ENCODE data around the gene PLVAP.

DNA sequence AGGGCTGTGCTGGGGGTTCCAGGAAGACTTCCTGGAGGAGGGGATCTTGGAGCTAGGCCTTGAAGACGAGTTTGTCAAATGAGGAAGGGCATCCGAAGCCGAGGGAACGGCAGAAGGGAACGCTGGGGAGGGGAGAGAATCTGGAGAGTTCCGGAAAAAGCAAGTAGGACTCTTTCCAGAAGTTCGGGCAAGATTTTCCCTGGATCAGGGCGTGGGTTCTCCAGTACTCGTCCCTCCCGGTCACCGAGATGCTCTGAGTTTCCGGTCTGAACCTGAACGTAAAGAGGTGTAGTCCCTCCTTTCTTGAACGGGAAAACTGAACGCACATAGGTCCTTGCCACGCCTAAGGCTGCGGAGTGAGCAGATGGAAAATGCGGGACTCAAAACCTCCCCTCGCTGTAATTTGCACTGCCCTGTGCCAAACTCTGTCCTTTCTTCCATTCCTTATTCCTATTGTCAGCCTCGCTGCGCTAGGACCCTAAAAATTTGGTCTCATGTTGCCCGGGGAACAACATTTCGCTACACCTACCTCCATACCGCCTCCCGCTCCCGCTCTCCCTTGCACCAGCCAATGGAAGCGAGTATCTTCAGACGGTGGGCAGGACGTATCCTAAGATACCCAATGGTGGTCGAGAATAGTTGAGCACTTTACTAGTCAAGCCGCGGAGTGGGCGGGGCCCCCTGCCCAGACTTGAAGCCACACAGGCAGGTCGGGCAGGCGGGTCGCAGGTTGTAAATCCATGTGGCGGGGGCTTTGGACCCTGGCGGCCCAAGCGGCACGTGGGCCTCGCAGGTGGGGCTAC lies 40.1 kb downstream of the PLVAP start, which contains the start of gene GTPBP3:
- TF ChIP-seq SIRT6 (IDR thresholded peaks at IDR 0.05; ENCODE audit: low read depth, low read length) (no peak), ZFX (CRISPR knock-in tag; IDR thresholded peaks at IDR 0.05) (peak; percentile 84), YY1 (IDR thresholded peaks at IDR 0.05; ENCODE audit: borderline replicate concordance in 1 of 3, control insufficient read depth in 1 of 3, extremely low read depth in 1 of 3, insufficient read depth in 3 of 3, insufficient read length in 1 of 3, insufficient replicate concordance in 2 of 3, low read depth in 1 of 3, low read length in 2 of 3) (peak; percentile 53 to 91 (median 82)), SP2 (IDR thresholded peaks at IDR 0.05; ENCODE audit: extremely low read depth, low read depth, low read length, poor library complexity, severe bottlenecking) (peak; percentile 83), CREB1 (IDR thresholded peaks at IDR 0.05) (peak; percentile 78), CREB1 (CRISPR knock-in tag; IDR thresholded peaks at IDR 0.05) (peak; percentile 78)
- TF ChIP-seq, protein P1, sequence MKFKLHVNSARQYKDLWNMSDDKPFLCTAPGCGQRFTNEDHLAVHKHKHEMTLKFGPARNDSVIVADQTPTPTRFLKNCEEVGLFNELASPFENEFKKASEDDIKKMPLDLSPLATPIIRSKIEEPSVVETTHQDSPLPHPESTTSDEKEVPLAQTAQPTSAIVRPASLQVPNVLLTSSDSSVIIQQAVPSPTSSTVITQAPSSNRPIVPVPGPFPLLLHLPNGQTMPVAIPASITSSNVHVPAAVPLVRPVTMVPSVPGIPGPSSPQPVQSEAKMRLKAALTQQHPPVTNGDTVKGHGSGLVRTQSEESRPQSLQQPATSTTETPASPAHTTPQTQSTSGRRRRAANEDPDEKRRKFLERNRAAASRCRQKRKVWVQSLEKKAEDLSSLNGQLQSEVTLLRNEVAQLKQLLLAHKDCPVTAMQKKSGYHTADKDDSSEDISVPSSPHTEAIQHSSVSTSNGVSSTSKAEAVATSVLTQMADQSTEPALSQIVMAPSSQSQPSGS (CRISPR knock-in tag; IDR thresholded peaks at IDR 0.05), result no peak
- TF ChIP-seq, protein P2, sequence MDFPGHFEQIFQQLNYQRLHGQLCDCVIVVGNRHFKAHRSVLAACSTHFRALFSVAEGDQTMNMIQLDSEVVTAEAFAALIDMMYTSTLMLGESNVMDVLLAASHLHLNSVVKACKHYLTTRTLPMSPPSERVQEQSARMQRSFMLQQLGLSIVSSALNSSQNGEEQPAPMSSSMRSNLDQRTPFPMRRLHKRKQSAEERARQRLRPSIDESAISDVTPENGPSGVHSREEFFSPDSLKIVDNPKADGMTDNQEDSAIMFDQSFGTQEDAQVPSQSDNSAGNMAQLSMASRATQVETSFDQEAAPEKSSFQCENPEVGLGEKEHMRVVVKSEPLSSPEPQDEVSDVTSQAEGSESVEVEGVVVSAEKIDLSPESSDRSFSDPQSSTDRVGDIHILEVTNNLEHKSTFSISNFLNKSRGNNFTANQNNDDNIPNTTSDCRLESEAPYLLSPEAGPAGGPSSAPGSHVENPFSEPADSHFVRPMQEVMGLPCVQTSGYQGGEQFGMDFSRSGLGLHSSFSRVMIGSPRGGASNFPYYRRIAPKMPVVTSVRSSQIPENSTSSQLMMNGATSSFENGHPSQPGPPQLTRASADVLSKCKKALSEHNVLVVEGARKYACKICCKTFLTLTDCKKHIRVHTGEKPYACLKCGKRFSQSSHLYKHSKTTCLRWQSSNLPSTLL (IDR thresholded peaks at IDR 0.05), result peak; percentile 69; the same call in 1 of the 2 replicates
- TF ChIP-seq, protein P3, sequence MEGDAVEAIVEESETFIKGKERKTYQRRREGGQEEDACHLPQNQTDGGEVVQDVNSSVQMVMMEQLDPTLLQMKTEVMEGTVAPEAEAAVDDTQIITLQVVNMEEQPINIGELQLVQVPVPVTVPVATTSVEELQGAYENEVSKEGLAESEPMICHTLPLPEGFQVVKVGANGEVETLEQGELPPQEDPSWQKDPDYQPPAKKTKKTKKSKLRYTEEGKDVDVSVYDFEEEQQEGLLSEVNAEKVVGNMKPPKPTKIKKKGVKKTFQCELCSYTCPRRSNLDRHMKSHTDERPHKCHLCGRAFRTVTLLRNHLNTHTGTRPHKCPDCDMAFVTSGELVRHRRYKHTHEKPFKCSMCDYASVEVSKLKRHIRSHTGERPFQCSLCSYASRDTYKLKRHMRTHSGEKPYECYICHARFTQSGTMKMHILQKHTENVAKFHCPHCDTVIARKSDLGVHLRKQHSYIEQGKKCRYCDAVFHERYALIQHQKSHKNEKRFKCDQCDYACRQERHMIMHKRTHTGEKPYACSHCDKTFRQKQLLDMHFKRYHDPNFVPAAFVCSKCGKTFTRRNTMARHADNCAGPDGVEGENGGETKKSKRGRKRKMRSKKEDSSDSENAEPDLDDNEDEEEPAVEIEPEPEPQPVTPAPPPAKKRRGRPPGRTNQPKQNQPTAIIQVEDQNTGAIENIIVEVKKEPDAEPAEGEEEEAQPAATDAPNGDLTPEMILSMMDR (IDR thresholded peaks at IDR 0.05 in 2 of 3, conservative IDR thresholded peaks at IDR 0.05 in 1 of 3; ENCODE audit: insufficient read depth in 2 of 3, low read depth in 1 of 3, low read length in 3 of 3), result peak in 1 of 3 experiments; percentile 9; a peak in 1 of 6 replicates

Data from K562 (cell line).